HEK293 (cell line): ENCODE results near the gene PDE2A.
"Not testable (repeated sequence)": the region's sequence is repeated elsewhere in the genome, so short reads cannot be mapped to it uniquely, and the experiment has no call there.

Experiments
- CTCF ChIP-seq: fragments of 450-650 bp; formaldehyde crosslinking; IDR thresholded peaks from 2 replicates; pipeline ENCODE4 v1.5.1; 2016; ENCODE audit warnings: missing biosample characterization, missing genetic modification characterization
- ZNF121 ChIP-seq: fragments of 450-650 bp; formaldehyde crosslinking; IDR thresholded peaks from 2 replicates; pipeline ENCODE4 v1.5.1; 2016; ENCODE audit warnings: missing biosample characterization, missing genetic modification characterization
- ZNF174 ChIP-seq: fragments of 450-650 bp; formaldehyde crosslinking; IDR thresholded peaks from 2 replicates; pipeline ENCODE4 v1.5.0; 2017; ENCODE audit warnings: missing biosample characterization, mild to moderate bottlenecking, missing genetic modification characterization
- ZNF18 ChIP-seq: fragments of 450-650 bp; formaldehyde crosslinking; IDR thresholded peaks from 2 replicates; pipeline ENCODE4 v1.5.1; 2016; ENCODE audit warnings: missing biosample characterization, missing genetic modification characterization
- ZNF223 ChIP-seq: fragments of 450-650 bp; formaldehyde crosslinking; IDR thresholded peaks from 2 replicates; pipeline ENCODE4 v1.5.1; 2016; ENCODE audit warnings: missing biosample characterization, missing genetic modification characterization
- ZNF510 ChIP-seq: fragments of 450-650 bp; formaldehyde crosslinking; IDR thresholded peaks from 2 replicates; pipeline ENCODE4 v1.5.1; 2018; ENCODE audit warnings: mild to moderate bottlenecking, missing genetic modification characterization, missing biosample characterization; ENCODE audit not compliant: insufficient replicate concordance
- ZNF558 ChIP-seq: fragments of 450-650 bp; formaldehyde crosslinking; IDR thresholded peaks from 2 replicates; pipeline ENCODE4 v1.5.1; 2016; ENCODE audit warnings: missing biosample characterization, missing genetic modification characterization
- ZNF660 ChIP-seq: fragments of 450-650 bp; IDR thresholded peaks from 2 replicates; pipeline ENCODE4 v1.5.1; 2018; ENCODE audit warnings: missing biosample characterization, mild to moderate bottlenecking, missing genetic modification characterization
- ZNF677 ChIP-seq: fragments of 450-650 bp; IDR thresholded peaks from 2 replicates; pipeline ENCODE4 v1.5.0; 2018; ENCODE audit warnings: missing biosample characterization, mild to moderate bottlenecking, missing genetic modification characterization, moderate library complexity
- TF ChIP-seq, protein P1 (sequence below): fragments of 450-650 bp; formaldehyde crosslinking; IDR thresholded peaks from 2 replicates; pipeline ENCODE4 v1.5.1; 2016; ENCODE audit warnings: missing biosample characterization, missing genetic modification characterization
- TF ChIP-seq, protein P2 (sequence below): fragments of 450-650 bp; formaldehyde crosslinking; IDR thresholded peaks from 2 replicates; pipeline ENCODE4 v1.5.1; 2016; ENCODE audit warnings: missing biosample characterization, missing genetic modification characterization

DNA sequence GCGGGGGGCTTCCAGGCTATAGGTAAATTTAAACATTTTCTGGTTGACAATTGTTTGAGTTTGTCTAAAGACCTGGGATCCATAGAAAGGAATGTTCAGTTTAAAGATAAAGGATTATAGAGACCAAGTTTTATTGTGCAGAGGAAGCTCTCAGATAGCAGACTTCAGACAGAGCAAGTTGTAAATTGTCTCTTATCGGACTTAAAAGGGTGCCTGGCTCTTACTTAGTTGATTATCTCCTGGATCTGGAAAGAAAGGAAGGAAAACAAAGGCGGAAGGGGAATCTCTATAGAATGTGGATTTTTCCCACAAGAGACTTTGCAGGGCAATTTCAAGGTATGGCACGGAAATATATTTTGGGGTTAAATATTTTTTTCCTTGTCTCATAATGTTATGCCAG, 101.7 kb downstream of the PDE2A start:
- TF ChIP-seq ZNF660 (tag by site-specific recombination); ZNF121 (tag by site-specific recombination); CTCF (tag by site-specific recombination); ZNF510; ZNF677 (tag by site-specific recombination); ZNF223 (tag by site-specific recombination); ZNF174 (tag by site-specific recombination); ZNF18; ZNF558 (tag by site-specific recombination): not testable (repeated sequence)
- TF ChIP-seq, protein P1, sequence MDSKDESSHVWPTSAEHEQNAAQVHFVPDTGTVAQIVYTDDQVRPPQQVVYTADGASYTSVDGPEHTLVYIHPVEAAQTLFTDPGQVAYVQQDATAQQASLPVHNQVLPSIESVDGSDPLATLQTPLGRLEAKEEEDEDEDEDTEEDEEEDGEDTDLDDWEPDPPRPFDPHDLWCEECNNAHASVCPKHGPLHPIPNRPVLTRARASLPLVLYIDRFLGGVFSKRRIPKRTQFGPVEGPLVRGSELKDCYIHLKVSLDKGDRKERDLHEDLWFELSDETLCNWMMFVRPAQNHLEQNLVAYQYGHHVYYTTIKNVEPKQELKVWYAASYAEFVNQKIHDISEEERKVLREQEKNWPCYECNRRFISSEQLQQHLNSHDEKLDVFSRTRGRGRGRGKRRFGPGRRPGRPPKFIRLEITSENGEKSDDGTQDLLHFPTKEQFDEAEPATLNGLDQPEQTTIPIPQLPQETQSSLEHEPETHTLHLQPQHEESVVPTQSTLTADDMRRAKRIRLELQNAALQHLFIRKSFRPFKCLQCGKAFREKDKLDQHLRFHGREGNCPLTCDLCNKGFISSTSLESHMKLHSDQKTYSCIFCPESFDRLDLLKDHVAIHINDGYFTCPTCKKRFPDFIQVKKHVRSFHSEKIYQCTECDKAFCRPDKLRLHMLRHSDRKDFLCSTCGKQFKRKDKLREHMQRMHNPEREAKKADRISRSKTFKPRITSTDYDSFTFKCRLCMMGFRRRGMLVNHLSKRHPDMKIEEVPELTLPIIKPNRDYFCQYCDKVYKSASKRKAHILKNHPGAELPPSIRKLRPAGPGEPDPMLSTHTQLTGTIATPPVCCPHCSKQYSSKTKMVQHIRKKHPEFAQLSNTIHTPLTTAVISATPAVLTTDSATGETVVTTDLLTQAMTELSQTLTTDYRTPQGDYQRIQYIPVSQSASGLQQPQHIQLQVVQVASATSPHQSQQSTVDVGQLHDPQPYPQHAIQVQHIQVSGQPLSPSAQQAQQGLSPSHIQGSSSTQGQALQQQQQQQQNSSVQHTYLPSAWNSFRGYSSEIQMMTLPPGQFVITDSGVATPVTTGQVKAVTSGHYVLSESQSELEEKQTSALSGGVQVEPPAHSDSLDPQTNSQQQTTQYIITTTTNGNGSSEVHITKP (tag by site-specific recombination) = not testable (repeated sequence)
- TF ChIP-seq, protein P2, sequence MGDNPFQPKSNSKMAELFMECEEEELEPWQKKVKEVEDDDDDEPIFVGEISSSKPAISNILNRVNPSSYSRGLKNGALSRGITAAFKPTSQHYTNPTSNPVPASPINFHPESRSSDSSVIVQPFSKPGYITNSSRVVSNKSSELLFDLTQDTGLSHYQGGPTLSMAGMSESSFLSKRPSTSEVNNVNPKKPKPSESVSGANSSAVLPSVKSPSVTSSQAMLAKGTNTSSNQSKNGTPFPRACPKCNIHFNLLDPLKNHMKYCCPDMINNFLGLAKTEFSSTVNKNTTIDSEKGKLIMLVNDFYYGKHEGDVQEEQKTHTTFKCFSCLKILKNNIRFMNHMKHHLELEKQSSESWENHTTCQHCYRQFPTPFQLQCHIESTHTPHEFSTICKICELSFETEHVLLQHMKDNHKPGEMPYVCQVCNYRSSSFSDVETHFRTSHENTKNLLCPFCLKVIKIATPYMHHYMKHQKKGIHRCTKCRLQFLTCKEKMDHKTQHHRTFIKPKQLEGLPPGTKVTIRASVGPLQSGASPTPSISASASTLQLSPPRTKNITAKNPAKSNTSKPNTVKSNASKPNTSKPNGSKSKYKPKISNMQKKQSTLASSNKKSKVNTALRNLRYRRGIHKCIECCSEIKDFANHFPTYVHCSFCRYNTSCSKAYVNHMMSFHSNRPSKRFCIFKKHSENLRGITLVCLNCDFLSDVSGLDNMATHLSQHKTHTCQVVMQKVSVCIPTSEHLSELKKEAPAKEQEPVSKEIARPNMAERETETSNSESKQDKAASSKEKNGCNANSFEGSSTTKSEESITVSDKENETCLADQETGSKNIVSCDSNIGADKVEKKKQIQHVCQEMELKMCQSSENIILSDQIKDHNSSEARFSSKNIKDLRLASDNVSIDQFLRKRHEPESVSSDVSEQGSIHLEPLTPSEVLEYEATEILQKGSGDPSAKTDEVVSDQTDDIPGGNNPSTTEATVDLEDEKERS = not testable (repeated sequence)
